Naive thymus-derived CD4-positive, alpha-beta T cell (primary cell): ENCODE data around the gene WBP2NL. TPM values are rescaled to one million over a fixed set of nuclear protein-coding genes. Genes with fewer than 3 reads are reported as not detected.

Experiments
- ATAC-seq: fragments of 150-1000 bp; cut with Tn5 transposase; 2 replicates; pipeline ENCODE4 v1.10.0; 2021; ENCODE audit warnings: mild to moderate bottlenecking, moderate library complexity
- CTCF ChIA-PET: fragments of 350-600 bp; sonication (Branson Sonifier 250); formaldehyde crosslinking; loops from one replicate; lab custom pipeline; 2021; ENCODE audit warnings: antibody characterized with exemption; lab: Charles Lee
- POLR2A ChIA-PET: fragments of 350-600 bp; sonication (Branson Sonifier 250); formaldehyde crosslinking; loops from one replicate; lab custom pipeline; 2021; ENCODE audit warnings: antibody characterized with exemption, inconsistent platforms; lab: Charles Lee
- DNase-seq, 9 donors: peaks; one replicate each; pipeline versions ENCODE4 v3.0.0 to v3.0.0-alpha.2; 2020 to 2022; ENCODE audit warnings: mixed read lengths in 1 of 9
- H3K27ac ChIP-seq: one replicate; pipeline ENCODE4 v1.7.0; 2013; ENCODE audit warnings: mild to moderate bottlenecking, low read depth, low read length, moderate library complexity
- H3K27me3 ChIP-seq, 2 donors: one replicate each; pipeline ENCODE4 v1.7.0; 2013; ENCODE audit warnings: low read length in 2 of 2, mild to moderate bottlenecking in 2 of 2, moderate library complexity in 2 of 2; ENCODE audit not compliant: control insufficient read depth in 2 of 2, insufficient read depth in 2 of 2
- H3K36me3 ChIP-seq, 3 experiments: 1 replicate in 2 of 3; 2 replicates in 1 of 3; pipeline ENCODE4 v1.7.0; 2013; ENCODE audit warnings: low read length in 3 of 3, mild to moderate bottlenecking in 3 of 3, moderate library complexity in 1 of 3; ENCODE audit not compliant: insufficient read depth in 3 of 3, control insufficient read depth in 2 of 3
- H3K4me1 ChIP-seq, 2 donors: one replicate each; pipeline ENCODE4 v1.7.0; 2013; ENCODE audit warnings: low read length in 2 of 2, mild to moderate bottlenecking in 2 of 2, moderate library complexity in 1 of 2; ENCODE audit not compliant: control insufficient read depth in 2 of 2, insufficient read depth in 2 of 2
- H3K4me3 ChIP-seq: 2 replicates; pipeline ENCODE4 v1.7.0; 2013; ENCODE audit warnings: mild to moderate bottlenecking, low read length
- H3K9me3 ChIP-seq, 3 experiments: 1 replicate in 2 of 3; 2 replicates in 1 of 3; pipeline ENCODE4 v1.7.0; 2013; ENCODE audit warnings: low read length in 3 of 3; ENCODE audit not compliant: control insufficient read depth in 2 of 3
- H3K27ac Mint-ChIP-seq, 9 donors: one replicate each; pipeline ENCODE4 v1.8.0; 2020 to 2022; ENCODE audit warnings: mixed read lengths in 9 of 9, mild to moderate bottlenecking in 8 of 9, moderate library complexity in 5 of 9, inconsistent platforms in 2 of 9
- H3K27me3 Mint-ChIP-seq, 5 donors: one replicate each; pipeline ENCODE4 v1.8.0; 2021 to 2022; ENCODE audit warnings: mixed read lengths in 5 of 5, mild to moderate bottlenecking in 1 of 5
- H3K36me3 Mint-ChIP-seq, 5 donors: one replicate each; pipeline ENCODE4 v1.8.0; 2020 to 2022; ENCODE audit warnings: mixed read lengths in 5 of 5, mild to moderate bottlenecking in 3 of 5, inconsistent platforms in 1 of 5
- H3K4me1 Mint-ChIP-seq, 7 donors: one replicate each; pipeline ENCODE4 v1.8.0; 2020 to 2022; ENCODE audit warnings: mixed read lengths in 7 of 7, mild to moderate bottlenecking in 3 of 7, inconsistent platforms in 1 of 7
- H3K4me3 Mint-ChIP-seq, 10 donors: one replicate each; pipeline ENCODE4 v1.8.0; 2020 to 2022; ENCODE audit warnings: mild to moderate bottlenecking in 10 of 10, mixed read lengths in 10 of 10, moderate library complexity in 6 of 10, inconsistent platforms in 2 of 10
- H3K9me3 Mint-ChIP-seq, 11 donors: one replicate each; pipeline ENCODE4 v1.8.0; 2020 to 2022; ENCODE audit warnings: mixed read lengths in 11 of 11, mild to moderate bottlenecking in 4 of 11, inconsistent platforms in 1 of 11, moderate library complexity in 1 of 11
- intact Hi-C, 2 donors: fragments of 100-400 bp; cut with micrococcal nuclease; formaldehyde crosslinking; loops; one replicate each; pipeline ENCODE4 v1.15.1; 2023
- polyA plus RNA-seq, 2 donors: library from polyadenylated mRNA; unstranded; fragments of 300-500 nt; fragmentation: Illumina TruSeq; gene quantifications; one replicate each; pipeline ENCODE4 v1.2.3, GENCODE V29; 2021
- total RNA-seq, 6 experiments: library from RNA in 5 of 6; stranded (reverse) in 5 of 6; gene quantifications; 1 replicate in 5 of 6; 2 replicates in 1 of 6; pipeline ENCODE4 v1.2.3 and lab custom pipeline; 2021 to 2026

Gene WBP2NL
- total and polyA plus RNA-seq, 7 experiments from 2014 or later = 0.43 to 5.7 (median 2.7) TPM; not detected in 1

- peak overlapping the region in 1 of 9 donors; percentile 69 for H3K27ac Mint-ChIP-seq
- DNase-seq = peak in 1 of 9 donors; percentile 18
- ChIA-PET CTCF (interaction anchor here (0.6 kb wide), 1 partner anchor 244 kb away, joined by 4 read pairs; no protein-coding TSS in a partner anchor), POLR2A (no interaction called here)
- H3K4me1 Mint-ChIP-seq = peaks cover under 1 to 26% (median 10%) of the 10 kb centered on the region in 7 donors
- H3K36me3 Mint-ChIP-seq = peaks cover 6 to 38% (median 27%) of the 10 kb centered on the region in 5 donors
- peaks cover 0 to 65% (median 7%) of the 10 kb centered on the region in 3 experiments for H3K36me3 ChIP-seq
- intact Hi-C loops = no loop called here
- H3K9me3 ChIP-seq = no peaks in the 10 kb centered on the region
- H3K27me3 ChIP-seq = no peaks in the 10 kb centered on the region
- H3K4me3 ChIP-seq = no peak overlapping the region
- H3K9me3 Mint-ChIP-seq = no peaks in the 10 kb centered on the region
- H3K4me3 Mint-ChIP-seq = no peak overlapping the region
- no peaks in the 10 kb centered on the region for H3K27me3 Mint-ChIP-seq
- no peak overlapping the region for H3K27ac ChIP-seq
- ATAC-seq = no peak
- peaks cover 8 to 9% of the 10 kb centered on the region in 2 donors for H3K4me1 ChIP-seq
These were observed 67.0 kb downstream of the WBP2NL start for GRCh38 chr22:42065438-42066125.

DNA sequence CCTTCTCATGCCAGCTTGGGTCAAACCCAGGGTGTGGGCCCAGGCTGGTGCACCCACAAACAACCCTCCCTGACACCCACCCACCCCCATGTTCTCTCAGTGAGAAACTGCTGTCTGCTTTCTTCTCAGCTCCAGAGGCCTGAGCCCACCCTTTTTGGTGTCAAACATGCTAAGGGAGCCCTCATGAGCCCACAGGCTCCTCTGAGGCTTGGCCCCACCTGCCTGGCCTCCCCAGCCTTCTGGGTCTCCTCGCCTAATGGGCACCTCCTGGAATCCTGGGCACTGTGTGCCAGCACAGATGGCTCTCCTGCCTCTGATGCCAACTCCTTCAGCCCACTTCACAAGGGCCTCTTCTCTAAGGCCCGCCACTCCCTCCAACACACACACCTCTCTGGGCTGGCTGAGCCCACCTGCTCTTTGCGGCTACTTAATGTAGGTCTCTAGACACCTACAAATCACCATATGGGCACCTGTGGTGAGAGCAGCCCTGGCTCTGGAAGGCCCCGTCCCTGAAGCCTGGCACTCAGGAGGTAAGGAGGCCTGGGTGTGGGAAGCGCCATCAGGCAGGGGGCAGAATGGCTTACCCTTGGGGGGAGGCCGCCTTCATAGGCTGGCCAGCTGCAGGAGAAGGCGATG is 67.7 kb downstream of the WBP2NL start:
- no peak for ATAC-seq
- Histone ChIP-seq H3K4me3 (no peak overlapping the region), H3K27ac (no peak overlapping the region), H3K9me3 (no peaks in the 10 kb centered on the region), H3K27me3 (no peaks in the 10 kb centered on the region), H3K4me1 (peaks cover 11% of the 10 kb centered on the region in 2 donors), H3K36me3 (peaks cover 0 to 58% (median 7%) of the 10 kb centered on the region in 3 experiments)
- H3K9me3 Mint-ChIP-seq = no peaks in the 10 kb centered on the region
- no peaks in the 10 kb centered on the region for H3K27me3 Mint-ChIP-seq
- ChIA-PET POLR2A (interaction anchor here (1.4 kb wide), 1 partner anchor 9 kb away, joined by 5 read pairs; no protein-coding TSS in a partner anchor), CTCF (interaction anchor here (0.6 kb wide), 1 partner anchor 243 kb away, joined by 4 read pairs; no protein-coding TSS in a partner anchor)
- H3K36me3 Mint-ChIP-seq = peaks cover 0 to 32% (median 24%) of the 10 kb centered on the region in 5 donors
- intact Hi-C loops = no loop called here
- peak overlapping the region in 2 of 9 donors; percentile 22 to 52 for H3K27ac Mint-ChIP-seq
- peaks cover 6 to 33% (median 16%) of the 10 kb centered on the region in 7 donors for H3K4me1 Mint-ChIP-seq
- peak in 1 of 9 donors; percentile 21 for DNase-seq
- H3K4me3 Mint-ChIP-seq = no peak overlapping the region

- H3K27ac Mint-ChIP-seq = no peak overlapping the region
- peaks cover 0 to 55% (median 7%) of the 10 kb centered on the region in 3 experiments for H3K36me3 ChIP-seq
- H3K4me1 Mint-ChIP-seq = peaks cover 12 to 39% (median 23%) of the 10 kb centered on the region in 7 donors
- H3K4me3 Mint-ChIP-seq = no peak overlapping the region
- H3K9me3 Mint-ChIP-seq = no peaks in the 10 kb centered on the region
- POLR2A ChIA-PET = interaction anchor here (1.4 kb wide), 1 partner anchor 8 kb away, joined by 5 read pairs; no protein-coding TSS in a partner anchor
- H3K4me1 ChIP-seq = peaks cover 16 to 18% of the 10 kb centered on the region in 2 donors
- intact Hi-C loops = no loop called here
- H3K27me3 Mint-ChIP-seq = no peaks in the 10 kb centered on the region
- H3K36me3 Mint-ChIP-seq = peaks cover 0 to 29% (median 21%) of the 10 kb centered on the region in 5 donors
- H3K27me3 ChIP-seq = no peaks in the 10 kb centered on the region
- no peak for ATAC-seq
- no peaks in the 10 kb centered on the region for H3K9me3 ChIP-seq
- H3K27ac ChIP-seq = no peak overlapping the region
- peak in 1 of 9 donors; percentile 14 for DNase-seq
- H3K4me3 ChIP-seq = no peak overlapping the region
- CTCF ChIA-PET = no interaction called here
These were observed 68.3 kb downstream of the WBP2NL start for GRCh38 chr22:42066937-42067336.

DNA sequence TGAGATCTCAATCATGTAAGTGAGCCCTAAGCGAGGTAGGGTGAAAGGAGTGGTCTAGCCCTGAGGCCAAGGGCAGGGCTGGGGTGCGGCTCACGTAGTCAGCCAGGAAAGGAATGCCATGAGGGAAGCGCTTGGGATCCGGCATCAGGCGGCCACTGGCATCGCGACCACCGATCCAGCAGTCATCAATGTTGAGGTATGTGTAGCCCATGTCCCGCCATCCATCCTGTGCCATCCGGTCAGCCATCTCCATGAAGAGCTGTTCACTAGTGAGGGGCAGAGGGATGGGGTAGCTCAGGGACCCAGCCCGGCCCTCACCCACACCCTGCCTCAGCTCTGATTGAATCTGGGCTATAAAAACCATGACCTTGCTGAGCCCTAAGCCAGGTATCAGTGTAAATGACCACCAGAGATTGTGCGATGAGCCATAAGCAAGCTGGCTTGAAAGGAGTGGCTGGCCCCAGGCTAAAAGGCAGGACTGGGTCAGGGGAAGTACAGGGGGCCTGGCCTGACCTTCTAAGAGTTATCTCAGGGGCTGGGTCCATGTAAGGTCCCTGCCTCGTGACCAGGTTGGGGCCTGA is 69.2 kb downstream of the WBP2NL start:
- CTCF ChIA-PET = no interaction called here
- H3K36me3 Mint-ChIP-seq = peaks cover 0 to 25% (median 17%) of the 10 kb centered on the region in 5 donors
- intact Hi-C loops = no loop called here
- no peaks in the 10 kb centered on the region for H3K27me3 Mint-ChIP-seq
- POLR2A ChIA-PET = interaction anchor here (0.6 to 3.8 kb wide), 2 partner anchors 12 to 612 kb away, joined by 3 to 54 read pairs; partner anchors contain the start of gene SMDT1
- Histone ChIP-seq H3K4me3 (no peak overlapping the region), H3K4me1 (peaks cover 16 to 18% of the 10 kb centered on the region in 2 donors), H3K27me3 (no peaks in the 10 kb centered on the region), H3K27ac (no peak overlapping the region), H3K9me3 (no peaks in the 10 kb centered on the region), H3K36me3 (peaks cover 0 to 46% (median 3%) of the 10 kb centered on the region in 3 experiments)
- DNase-seq (peak in 1 of 9 donors; percentile 16), ATAC-seq (no peak)
- H3K4me3 Mint-ChIP-seq = no peak overlapping the region
- H3K4me1 Mint-ChIP-seq = peaks cover 15 to 43% (median 28%) of the 10 kb centered on the region in 7 donors
- no peaks in the 10 kb centered on the region for H3K9me3 Mint-ChIP-seq
- H3K27ac Mint-ChIP-seq = peak overlapping the region in 1 of 9 donors; percentile 44

GRCh38 chr22:42068291-42068690 is 69.7 kb downstream of the WBP2NL start:
- CTCF ChIA-PET = no interaction called here
- Mint-ChIP-seq H3K27ac (peak overlapping the region in 1 of 9 donors; percentile 79), H3K4me3 (no peak overlapping the region)

More at GRCh38 chr22:42068291-42068690, 69.7 kb downstream of the WBP2NL start:
- Histone ChIP-seq H3K9me3 (no peaks in the 10 kb centered on the region), H3K27ac (no peak overlapping the region), H3K4me3 (no peak overlapping the region), H3K36me3 (peaks cover 0 to 41% (median 0%) of the 10 kb centered on the region in 3 experiments), H3K27me3 (no peaks in the 10 kb centered on the region), H3K4me1 (peaks cover 16 to 19% of the 10 kb centered on the region in 2 donors)
- Mint-ChIP-seq H3K9me3 (no peaks in the 10 kb centered on the region), H3K4me1 (peaks cover 20 to 48% (median 33%) of the 10 kb centered on the region in 7 donors), H3K36me3 (peaks cover 0 to 19% (median 11%) of the 10 kb centered on the region in 5 donors), H3K27me3 (no peaks in the 10 kb centered on the region)
- DNase-seq (no peak), ATAC-seq (no peak)
- POLR2A ChIA-PET = interaction anchor here (0.6 to 3.8 kb wide), 3 partner anchors 11 to 1720 kb away, joined by 3 to 54 read pairs (median 3); partner anchors contain the start of gene SMDT1
- intact Hi-C loops = no loop called here
